CD14-positive monocyte (primary cell): ENCODE results near the gene KMT2B. TPM values are rescaled to one million over a fixed set of nuclear protein-coding genes. Genes with fewer than 3 reads are reported as not detected.

Source experiments
- DNase-seq, 3 donors: peaks; one replicate each; pipeline ENCODE4 v3.0.0-alpha.2; 2011 to 2022
- H2AFZ ChIP-seq: 2 replicates; pipeline ENCODE4 v1.6.0; 2012; ENCODE audit warnings: mild to moderate bottlenecking, low read depth, low read length, inconsistent platforms; ENCODE audit not compliant: insufficient read depth, poor library complexity, severe bottlenecking
- H3K27ac ChIP-seq, 2 donors: 1 replicate in 1 of 2; 2 replicates in 1 of 2; pipeline ENCODE4 v1.5.1; 2012 to 2013; ENCODE audit warnings: low read length in 2 of 2, control low read depth in 1 of 2, inconsistent platforms in 1 of 2, low read depth in 1 of 2, mild to moderate bottlenecking in 1 of 2
- H3K27me3 ChIP-seq, 2 donors: one replicate each; pipeline versions ENCODE4 v1.6.0 to v1.6.1; 2011 to 2013; ENCODE audit warnings: low read length in 2 of 2; ENCODE audit not compliant: control insufficient read depth in 2 of 2, insufficient read depth in 2 of 2
- H3K36me3 ChIP-seq, 2 donors: replicated peaks in 1 of 2; 1 replicate in 1 of 2; 2 replicates in 1 of 2; pipeline versions ENCODE4 v1.5.1 to v1.6.1; 2012 to 2013; ENCODE audit warnings: low read length in 2 of 2, control low read depth in 1 of 2, inconsistent platforms in 1 of 2, mild to moderate bottlenecking in 1 of 2; ENCODE audit not compliant: insufficient read depth in 2 of 2, control insufficient read depth in 1 of 2
- H3K4me1 ChIP-seq, 2 donors: 1 replicate in 1 of 2; 2 replicates in 1 of 2; pipeline versions ENCODE4 v1.5.1 to v1.6.1; 2012 to 2013; ENCODE audit warnings: low read length in 2 of 2, control low read depth in 1 of 2, inconsistent platforms in 1 of 2, mild to moderate bottlenecking in 1 of 2, moderate library complexity in 1 of 2; ENCODE audit not compliant: insufficient read depth in 2 of 2, control insufficient read depth in 1 of 2
- H3K4me2 ChIP-seq: replicated peaks from 2 replicates; pipeline ENCODE3; 2012; ENCODE audit warnings: low read length, moderate library complexity, mild to moderate bottlenecking; ENCODE audit not compliant: poor library complexity, severe bottlenecking; ENCODE audit errors: extremely low read depth
- H3K4me3 ChIP-seq, 3 experiments: fragments of 200-600 bp in 1 of 3; sonication (generic) in 1 of 3; replicated peaks in 1 of 3; 1 replicate in 2 of 3; 2 replicates in 1 of 3; pipeline ENCODE4 v1.5.1; 2011 to 2013; ENCODE audit warnings: low read length in 3 of 3, mild to moderate bottlenecking in 3 of 3, control low read depth in 2 of 3, low read depth in 2 of 3, inconsistent platforms in 1 of 3, moderate library complexity in 1 of 3
- H3K79me2 ChIP-seq: 2 replicates; pipeline ENCODE4 v1.6.0; 2012; ENCODE audit warnings: mild to moderate bottlenecking, control low read depth, inconsistent platforms, low read length, moderate library complexity; ENCODE audit not compliant: insufficient read depth
- H3K9ac ChIP-seq: 2 replicates; pipeline ENCODE4 v1.6.0; 2017; ENCODE audit warnings: low read length, mild to moderate bottlenecking; ENCODE audit not compliant: insufficient read depth, poor library complexity, severe bottlenecking
- H3K9me3 ChIP-seq, 2 donors: replicated peaks in 1 of 2; 1 replicate in 1 of 2; 2 replicates in 1 of 2; pipeline versions ENCODE4 v1.5.1 to v1.6.1; 2012 to 2013; ENCODE audit warnings: low read length in 2 of 2, control low read depth in 1 of 2; ENCODE audit not compliant: control insufficient read depth in 1 of 2, insufficient read depth in 1 of 2
- H4K20me1 ChIP-seq: 2 replicates; pipeline ENCODE4 v1.6.0; 2012; ENCODE audit warnings: mild to moderate bottlenecking, low read length, control low read depth, moderate library complexity; ENCODE audit not compliant: insufficient read depth
- H3K27ac Mint-ChIP-seq, 7 donors: one replicate each; pipeline ENCODE4 v1.8.0; 2020; ENCODE audit warnings: mild to moderate bottlenecking in 7 of 7, mixed read lengths in 7 of 7, moderate library complexity in 6 of 7, inconsistent platforms in 2 of 7
- H3K27me3 Mint-ChIP-seq, 3 donors: one replicate each; pipeline ENCODE4 v1.8.0; 2021 to 2022; ENCODE audit warnings: low read depth in 3 of 3, mild to moderate bottlenecking in 3 of 3, mixed read lengths in 3 of 3, moderate library complexity in 3 of 3, inconsistent platforms in 1 of 3
- H3K36me3 Mint-ChIP-seq, 2 donors: one replicate each; pipeline ENCODE4 v1.8.0; 2020; ENCODE audit warnings: mixed read lengths in 2 of 2, inconsistent platforms in 1 of 2, mild to moderate bottlenecking in 1 of 2
- H3K4me1 Mint-ChIP-seq: one replicate; pipeline ENCODE4 v1.8.0; 2020; ENCODE audit warnings: mild to moderate bottlenecking, mixed read lengths
- H3K4me3 Mint-ChIP-seq, 2 donors: one replicate each; pipeline ENCODE4 v1.8.0; 2020; ENCODE audit warnings: mild to moderate bottlenecking in 2 of 2, mixed read lengths in 2 of 2, moderate library complexity in 1 of 2
- H3K9me3 Mint-ChIP-seq, 7 donors: one replicate each; pipeline ENCODE4 v1.8.0; 2020 to 2022; ENCODE audit warnings: mixed read lengths in 7 of 7, mild to moderate bottlenecking in 6 of 7, moderate library complexity in 6 of 7, inconsistent platforms in 2 of 7
- WGBS: methylation state at CpG from one replicate; pipeline ENCODE4 v1.1.5; 2013; ENCODE audit warnings: missing lambda C conversion rate; ENCODE audit not compliant: insufficient coverage; 5-methylcytosine and 5-hydroxymethylcytosine counted together
- intact Hi-C, 2 donors: fragments of 100-400 bp; cut with micrococcal nuclease; formaldehyde crosslinking; loops; one replicate each; pipeline versions ENCODE4 v1.15.0 to v1.15.1; 2023
- polyA plus RNA-seq, 3 donors: library from polyadenylated mRNA; depleted of rRNA in 1 of 3; unstranded in 2 of 3; stranded (reverse) in 1 of 3; fragments of 300-500 nt in 2 of 3; fragments of >200 nt in 1 of 3; fragmentation: Illumina TruSeq in 2 of 3; gene quantifications; 1 replicate in 2 of 3; 2 replicates in 1 of 3; pipeline ENCODE4 v1.2.3, GENCODE V29; 2012 to 2021
- TF ChIP-seq, protein P1 (sequence below): fragments of 200-600 bp; IDR thresholded peaks from one replicate; pipeline ENCODE4 v1.8.0; 2022; ENCODE audit warnings: antibody characterized with exemption, mild to moderate bottlenecking

The KMT2B gene
- polyA plus RNA-seq, 3 donors, result 0.32 to 63.6 (median 0.65) TPM

DNA sequence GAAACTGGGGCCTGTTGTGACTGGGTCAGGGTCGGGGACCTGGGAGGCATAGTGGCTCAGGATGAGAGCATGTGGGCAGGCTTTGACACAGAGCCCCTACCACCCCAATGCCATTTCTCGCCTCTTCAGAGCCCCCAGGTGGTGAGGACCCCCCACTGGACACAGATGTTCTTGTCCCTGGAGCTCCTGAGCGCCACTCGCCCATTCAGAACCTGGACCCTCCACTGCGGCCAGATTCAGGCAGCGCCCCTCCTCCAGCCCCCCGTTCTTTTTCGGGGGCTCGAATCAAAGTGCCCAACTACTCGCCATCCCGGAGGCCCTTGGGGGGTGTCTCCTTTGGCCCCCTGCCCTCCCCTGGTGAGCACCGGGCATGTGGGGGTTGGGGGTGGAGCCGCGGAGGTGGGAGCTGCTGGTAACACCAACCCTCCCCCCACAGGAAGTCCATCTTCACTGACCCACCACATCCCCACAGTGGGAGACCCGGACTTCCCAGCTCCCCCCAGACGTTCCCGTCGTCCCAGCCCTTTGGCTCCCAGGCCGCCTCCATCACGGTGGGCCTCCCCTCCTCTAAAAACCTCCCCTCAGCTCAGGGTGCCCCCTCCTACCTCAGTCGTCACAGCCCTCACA, 14.1 kb downstream of the KMT2B start:
- H3K4me3 Mint-ChIP-seq, result no peak overlapping the region
- no peak for DNase-seq
- no peak overlapping the region for H2AFZ ChIP-seq
- H4K20me1 ChIP-seq, result peaks cover 71% of the 10 kb centered on the region
- no peak overlapping the region for H3K4me2 ChIP-seq
- H3K27ac ChIP-seq, result no peak overlapping the region
- no peaks in the 10 kb centered on the region for H3K79me2 ChIP-seq
- TF ChIP-seq, protein P1, sequence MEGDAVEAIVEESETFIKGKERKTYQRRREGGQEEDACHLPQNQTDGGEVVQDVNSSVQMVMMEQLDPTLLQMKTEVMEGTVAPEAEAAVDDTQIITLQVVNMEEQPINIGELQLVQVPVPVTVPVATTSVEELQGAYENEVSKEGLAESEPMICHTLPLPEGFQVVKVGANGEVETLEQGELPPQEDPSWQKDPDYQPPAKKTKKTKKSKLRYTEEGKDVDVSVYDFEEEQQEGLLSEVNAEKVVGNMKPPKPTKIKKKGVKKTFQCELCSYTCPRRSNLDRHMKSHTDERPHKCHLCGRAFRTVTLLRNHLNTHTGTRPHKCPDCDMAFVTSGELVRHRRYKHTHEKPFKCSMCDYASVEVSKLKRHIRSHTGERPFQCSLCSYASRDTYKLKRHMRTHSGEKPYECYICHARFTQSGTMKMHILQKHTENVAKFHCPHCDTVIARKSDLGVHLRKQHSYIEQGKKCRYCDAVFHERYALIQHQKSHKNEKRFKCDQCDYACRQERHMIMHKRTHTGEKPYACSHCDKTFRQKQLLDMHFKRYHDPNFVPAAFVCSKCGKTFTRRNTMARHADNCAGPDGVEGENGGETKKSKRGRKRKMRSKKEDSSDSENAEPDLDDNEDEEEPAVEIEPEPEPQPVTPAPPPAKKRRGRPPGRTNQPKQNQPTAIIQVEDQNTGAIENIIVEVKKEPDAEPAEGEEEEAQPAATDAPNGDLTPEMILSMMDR, result no peak
- H3K36me3 Mint-ChIP-seq, result peaks cover 80 to 97% of the 10 kb centered on the region in 2 donors
- H3K9me3 ChIP-seq, result no peaks in the 10 kb centered on the region
- H3K27ac Mint-ChIP-seq, result no peak overlapping the region
- no peaks in the 10 kb centered on the region for H3K27me3 ChIP-seq
- 97% methylated on average over 14 of the region's 21 CpGs for WGBS
- H3K36me3 ChIP-seq, result peaks cover 87 to 100% of the 10 kb centered on the region in 2 donors
- intact Hi-C loops, result no loop called here
- H3K9me3 Mint-ChIP-seq, result no peaks in the 10 kb centered on the region
- H3K4me1 ChIP-seq, result no peaks in the 10 kb centered on the region
- no peak overlapping the region for H3K9ac ChIP-seq
- no peaks in the 10 kb centered on the region for H3K4me1 Mint-ChIP-seq
- H3K4me3 ChIP-seq, result no peak overlapping the region
- peaks cover 0 to 3% (median 0%) of the 10 kb centered on the region in 3 donors for H3K27me3 Mint-ChIP-seq

DNA sequence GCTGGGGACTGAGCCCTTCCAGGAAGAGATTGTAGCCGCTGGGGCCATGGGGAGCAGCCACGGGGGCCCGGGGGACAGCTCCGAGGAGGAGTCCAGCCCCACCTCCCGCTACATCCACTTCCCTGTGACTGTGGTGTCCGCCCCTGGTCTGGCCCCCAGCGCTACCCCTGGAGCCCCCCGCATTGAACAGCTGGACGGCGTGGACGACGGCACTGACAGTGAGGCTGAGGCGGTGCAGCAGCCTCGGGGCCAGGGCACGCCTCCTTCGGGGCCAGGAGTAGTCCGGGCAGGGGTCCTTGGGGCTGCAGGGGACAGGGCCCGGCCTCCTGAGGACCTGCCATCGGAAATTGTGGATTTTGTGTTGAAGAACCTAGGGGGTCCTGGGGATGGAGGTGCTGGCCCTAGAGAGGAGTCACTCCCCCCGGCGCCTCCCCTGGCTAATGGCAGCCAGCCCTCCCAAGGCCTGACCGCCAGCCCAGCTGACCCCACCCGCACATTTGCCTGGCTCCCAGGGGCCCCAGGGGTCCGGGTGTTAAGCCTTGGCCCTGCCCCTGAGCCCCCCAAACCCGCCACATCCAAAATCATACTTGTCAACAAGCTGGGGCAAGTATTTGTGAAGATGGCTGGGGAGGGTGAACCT, 14.9 kb downstream of the KMT2B start:
- H3K4me3 ChIP-seq, result no peak overlapping the region
- H4K20me1 ChIP-seq, result peaks cover 74% of the 10 kb centered on the region
- H3K27ac ChIP-seq, result no peak overlapping the region
- H3K4me2 ChIP-seq, result no peak overlapping the region
- H3K9me3 Mint-ChIP-seq, result no peaks in the 10 kb centered on the region
- H3K79me2 ChIP-seq, result no peaks in the 10 kb centered on the region
- TF ChIP-seq, protein P1, result no peak
- H3K27ac Mint-ChIP-seq, result peak overlapping the region in 1 of 7 donors; percentile 14
- no peaks in the 10 kb centered on the region for H3K4me1 ChIP-seq
- no peaks in the 10 kb centered on the region for H3K4me1 Mint-ChIP-seq
- H3K27me3 Mint-ChIP-seq, result peaks cover 0 to 3% (median 0%) of the 10 kb centered on the region in 3 donors
- no peaks in the 10 kb centered on the region for H3K9me3 ChIP-seq
- H3K36me3 ChIP-seq, result peaks cover 86 to 100% of the 10 kb centered on the region in 2 donors
- 97% methylated on average over 21 of the region's 25 CpGs for WGBS
- intact Hi-C loops, result no loop called here
- H3K9ac ChIP-seq, result no peak overlapping the region
- peaks cover 78 to 97% of the 10 kb centered on the region in 2 donors for H3K36me3 Mint-ChIP-seq
- H3K27me3 ChIP-seq, result no peaks in the 10 kb centered on the region
- no peak for DNase-seq
- H2AFZ ChIP-seq, result no peak overlapping the region
- H3K4me3 Mint-ChIP-seq, result no peak overlapping the region
